ENCODE data around the gene DCLK2. TPM values are rescaled to one million over a fixed set of nuclear protein-coding genes. Genes with fewer than 3 reads are reported as not detected.

Gene DCLK2
- total RNA-seq, 1 experiment from 2014 or later = 1.2 TPM

DNA sequence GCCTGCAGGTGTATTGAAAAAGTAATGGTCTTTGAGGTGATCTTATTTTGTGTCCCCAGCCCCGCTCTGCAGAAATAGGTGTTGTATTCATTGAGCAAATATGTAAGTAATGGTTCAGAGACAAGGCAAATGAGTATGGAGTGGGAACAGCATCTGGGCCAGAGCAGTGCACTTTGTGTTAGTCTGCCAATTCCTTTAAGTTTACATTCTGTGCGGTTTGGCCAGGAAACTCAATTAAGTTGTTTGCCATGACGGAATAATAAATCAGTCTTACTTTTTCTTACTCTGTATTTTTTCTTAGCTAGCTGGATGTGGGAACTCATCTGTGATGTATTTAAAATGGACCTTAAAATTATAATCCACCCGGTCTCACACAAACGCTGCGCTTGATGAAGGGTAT lies 12.6 kb downstream of the DCLK2 start:
- Histone ChIP-seq H4K20me1 (ENCODE audit: low read length) (no peaks in the 10 kb centered on the region), H3K4me3 (ENCODE audit: low read length) (no peak overlapping the region), H3K9me2 (replicated peaks; ENCODE audit: low read length) (no peaks in the 10 kb centered on the region), H3K36me3 (ENCODE audit: low read depth, low read length) (no peaks in the 10 kb centered on the region), H3K9me3 (ENCODE audit: low read length) (no peaks in the 10 kb centered on the region), H3K27ac (ENCODE audit: low read length) (no peak overlapping the region), H3K4me1 (ENCODE audit: insufficient read depth, low read length) (no peaks in the 10 kb centered on the region), H3K4me2 (ENCODE audit: low read length) (no peak overlapping the region), H3K79me2 (ENCODE audit: low read length) (no peaks in the 10 kb centered on the region), H3K27me3 (ENCODE audit: low read length) (no peaks in the 10 kb centered on the region), H3K9ac (ENCODE audit: low read length) (no peak overlapping the region), H2AFZ (ENCODE audit: low read length) (no peak overlapping the region), H3F3A (ENCODE audit: low read length, unreplicated experiment) (no peaks in the 10 kb centered on the region)
- no TSS peak for BruUV-seq (replicated peaks)
- ChIA-PET POLR2A (ENCODE audit: unreplicated experiment) (no interaction called here), CTCF (no interaction called here)
- no peak for DNase-seq
- intact Hi-C loops (cut with micrococcal nuclease) = loop anchor here (10.0 kb wide), 1 partner anchor 54 kb away; no protein-coding TSS in a partner anchor
- no peak for ATAC-seq
- TF ChIP-seq EZH2 (IDR thresholded peaks at IDR 0.05; ENCODE audit: low read length, unreplicated experiment) (no peak), EZH2phosphoT487 (IDR thresholded peaks at IDR 0.05; ENCODE audit: borderline replicate concordance, low read length) (no peak)
- TF ChIP-seq, protein P1, sequence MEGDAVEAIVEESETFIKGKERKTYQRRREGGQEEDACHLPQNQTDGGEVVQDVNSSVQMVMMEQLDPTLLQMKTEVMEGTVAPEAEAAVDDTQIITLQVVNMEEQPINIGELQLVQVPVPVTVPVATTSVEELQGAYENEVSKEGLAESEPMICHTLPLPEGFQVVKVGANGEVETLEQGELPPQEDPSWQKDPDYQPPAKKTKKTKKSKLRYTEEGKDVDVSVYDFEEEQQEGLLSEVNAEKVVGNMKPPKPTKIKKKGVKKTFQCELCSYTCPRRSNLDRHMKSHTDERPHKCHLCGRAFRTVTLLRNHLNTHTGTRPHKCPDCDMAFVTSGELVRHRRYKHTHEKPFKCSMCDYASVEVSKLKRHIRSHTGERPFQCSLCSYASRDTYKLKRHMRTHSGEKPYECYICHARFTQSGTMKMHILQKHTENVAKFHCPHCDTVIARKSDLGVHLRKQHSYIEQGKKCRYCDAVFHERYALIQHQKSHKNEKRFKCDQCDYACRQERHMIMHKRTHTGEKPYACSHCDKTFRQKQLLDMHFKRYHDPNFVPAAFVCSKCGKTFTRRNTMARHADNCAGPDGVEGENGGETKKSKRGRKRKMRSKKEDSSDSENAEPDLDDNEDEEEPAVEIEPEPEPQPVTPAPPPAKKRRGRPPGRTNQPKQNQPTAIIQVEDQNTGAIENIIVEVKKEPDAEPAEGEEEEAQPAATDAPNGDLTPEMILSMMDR (conservative IDR thresholded peaks at IDR 0.05; ENCODE audit: low read depth, low read length) = no peak

DNA sequence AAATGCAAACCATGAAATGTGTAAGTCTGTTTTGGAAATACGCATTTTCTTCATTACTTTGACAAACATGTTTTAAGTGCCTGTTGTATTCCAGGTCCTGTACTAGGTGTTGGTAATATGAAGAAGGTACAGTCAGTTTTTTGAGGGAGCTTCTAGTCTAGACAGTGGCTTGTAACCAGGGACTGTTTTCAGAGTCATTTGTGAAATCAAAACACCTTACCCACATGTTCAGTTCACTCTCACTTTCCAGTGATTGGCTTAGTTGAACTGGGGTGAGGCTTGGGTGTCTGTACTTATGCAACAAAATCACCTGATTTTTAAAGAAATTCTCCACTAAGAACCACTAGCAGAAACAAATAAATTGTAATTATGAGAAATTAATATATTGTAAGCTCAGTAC lies 16.4 kb downstream of the DCLK2 start:
- ChIA-PET POLR2A (ENCODE audit: unreplicated experiment) (no interaction called here), CTCF (no interaction called here)
- TF ChIP-seq EZH2 (IDR thresholded peaks at IDR 0.05; ENCODE audit: low read length, unreplicated experiment) = no peak
- TF ChIP-seq, protein P1 (conservative IDR thresholded peaks at IDR 0.05; ENCODE audit: low read depth, low read length) = no peak
- TF ChIP-seq EZH2phosphoT487 (IDR thresholded peaks at IDR 0.05; ENCODE audit: borderline replicate concordance, low read length) = no peak
- no peaks in the 10 kb centered on the region for H4K20me1 ChIP-seq (ENCODE audit: low read length)
- DNase-seq = no peak
- no peak overlapping the region for H3K4me3 ChIP-seq (ENCODE audit: low read length)
- no TSS peak for BruUV-seq (replicated peaks)
- H3F3A ChIP-seq (ENCODE audit: low read length, unreplicated experiment) = no peaks in the 10 kb centered on the region
- no peaks in the 10 kb centered on the region for H3K4me1 ChIP-seq (ENCODE audit: insufficient read depth, low read length)
- no peaks in the 10 kb centered on the region for H3K27me3 ChIP-seq (ENCODE audit: low read length)
- no peaks in the 10 kb centered on the region for H3K9me2 ChIP-seq (replicated peaks; ENCODE audit: low read length)
- H3K9ac ChIP-seq (ENCODE audit: low read length) = no peak overlapping the region
- H3K36me3 ChIP-seq (ENCODE audit: low read depth, low read length) = no peaks in the 10 kb centered on the region
- intact Hi-C loops (cut with micrococcal nuclease) = loop anchor here (10.0 kb wide), 1 partner anchor 50 kb away; no protein-coding TSS in a partner anchor
- H3K27ac ChIP-seq (ENCODE audit: low read length) = no peak overlapping the region
- H3K4me2 ChIP-seq (ENCODE audit: low read length) = no peak overlapping the region
- no peaks in the 10 kb centered on the region for H3K9me3 ChIP-seq (ENCODE audit: low read length)
- H2AFZ ChIP-seq (ENCODE audit: low read length) = no peak overlapping the region
- no peaks in the 10 kb centered on the region for H3K79me2 ChIP-seq (ENCODE audit: low read length)
- no peak for ATAC-seq

DNA sequence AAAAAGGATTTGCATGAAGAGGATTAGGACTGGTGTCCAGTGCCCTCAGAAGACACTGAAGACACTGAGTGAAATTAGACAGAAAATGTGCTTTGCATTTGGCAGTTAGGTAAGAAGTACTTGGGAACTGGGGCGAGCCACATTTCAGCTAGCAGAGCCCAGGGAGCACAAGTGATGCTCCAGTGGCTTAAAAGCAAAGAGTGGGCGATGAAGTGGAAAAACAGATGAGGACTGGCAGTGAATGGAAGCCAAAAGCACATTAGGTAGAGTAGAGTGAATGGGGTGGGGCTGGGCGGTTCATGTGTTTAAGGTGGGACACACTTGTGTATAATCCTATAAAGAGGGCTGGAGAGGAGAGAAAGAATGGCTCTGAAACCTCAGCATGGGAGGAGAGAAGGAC lies 18.4 kb downstream of the DCLK2 start:
- H3K27ac ChIP-seq (ENCODE audit: low read length) = no peak overlapping the region
- CTCF ChIA-PET = no interaction called here

More for the DNA sequence above, 18.4 kb downstream of the DCLK2 start:
- Histone ChIP-seq H3K36me3 (ENCODE audit: low read depth, low read length) (no peaks in the 10 kb centered on the region), H3K9ac (ENCODE audit: low read length) (no peak overlapping the region), H3K4me3 (ENCODE audit: low read length) (no peak overlapping the region), H4K20me1 (ENCODE audit: low read length) (no peaks in the 10 kb centered on the region), H3K79me2 (ENCODE audit: low read length) (no peaks in the 10 kb centered on the region), H3K4me1 (ENCODE audit: insufficient read depth, low read length) (no peaks in the 10 kb centered on the region), H3K9me3 (ENCODE audit: low read length) (no peaks in the 10 kb centered on the region), H2AFZ (ENCODE audit: low read length) (no peak overlapping the region), H3K4me2 (ENCODE audit: low read length) (no peak overlapping the region), H3K9me2 (replicated peaks; ENCODE audit: low read length) (no peaks in the 10 kb centered on the region), H3F3A (ENCODE audit: low read length, unreplicated experiment) (no peaks in the 10 kb centered on the region), H3K27me3 (ENCODE audit: low read length) (no peaks in the 10 kb centered on the region)
- DNase-seq (no peak), ATAC-seq (no peak)
- TF ChIP-seq EZH2 (IDR thresholded peaks at IDR 0.05; ENCODE audit: low read length, unreplicated experiment) = no peak
- no peak for TF ChIP-seq EZH2phosphoT487 (IDR thresholded peaks at IDR 0.05; ENCODE audit: borderline replicate concordance, low read length)
- TF ChIP-seq, protein P1 (conservative IDR thresholded peaks at IDR 0.05; ENCODE audit: low read depth, low read length) = no peak
- BruUV-seq (replicated peaks) = no TSS peak
- POLR2A ChIA-PET (ENCODE audit: unreplicated experiment) = no interaction called here
- intact Hi-C loops (cut with micrococcal nuclease) = loop anchor here (10.0 kb wide), 1 partner anchor 48 kb away; no protein-coding TSS in a partner anchor
